HG02642 (cell line): Measurements from ENCODE around the gene RASSF3.
A peak's percentile ranks its signal among the peaks of the same experiment; 100 is the strongest.
"Not testable (repeated sequence)": the region's sequence is repeated elsewhere in the genome, so short reads cannot be mapped to it uniquely, and the experiment has no call there.

Source experiments
- ATAC-seq: cut with Tn5 transposase; IDR thresholded peaks from one replicate; pipeline ENCODE4 v1.9.1; 2021; ENCODE audit warnings: mild to moderate bottlenecking; ENCODE audit not compliant: unreplicated experiment, poor library complexity

The RASSF3 gene

GRCh38 chr12:64631197-64631596, 20.9 kb downstream of the RASSF3 start:
- peak; percentile 52 for ATAC-seq

DNA sequence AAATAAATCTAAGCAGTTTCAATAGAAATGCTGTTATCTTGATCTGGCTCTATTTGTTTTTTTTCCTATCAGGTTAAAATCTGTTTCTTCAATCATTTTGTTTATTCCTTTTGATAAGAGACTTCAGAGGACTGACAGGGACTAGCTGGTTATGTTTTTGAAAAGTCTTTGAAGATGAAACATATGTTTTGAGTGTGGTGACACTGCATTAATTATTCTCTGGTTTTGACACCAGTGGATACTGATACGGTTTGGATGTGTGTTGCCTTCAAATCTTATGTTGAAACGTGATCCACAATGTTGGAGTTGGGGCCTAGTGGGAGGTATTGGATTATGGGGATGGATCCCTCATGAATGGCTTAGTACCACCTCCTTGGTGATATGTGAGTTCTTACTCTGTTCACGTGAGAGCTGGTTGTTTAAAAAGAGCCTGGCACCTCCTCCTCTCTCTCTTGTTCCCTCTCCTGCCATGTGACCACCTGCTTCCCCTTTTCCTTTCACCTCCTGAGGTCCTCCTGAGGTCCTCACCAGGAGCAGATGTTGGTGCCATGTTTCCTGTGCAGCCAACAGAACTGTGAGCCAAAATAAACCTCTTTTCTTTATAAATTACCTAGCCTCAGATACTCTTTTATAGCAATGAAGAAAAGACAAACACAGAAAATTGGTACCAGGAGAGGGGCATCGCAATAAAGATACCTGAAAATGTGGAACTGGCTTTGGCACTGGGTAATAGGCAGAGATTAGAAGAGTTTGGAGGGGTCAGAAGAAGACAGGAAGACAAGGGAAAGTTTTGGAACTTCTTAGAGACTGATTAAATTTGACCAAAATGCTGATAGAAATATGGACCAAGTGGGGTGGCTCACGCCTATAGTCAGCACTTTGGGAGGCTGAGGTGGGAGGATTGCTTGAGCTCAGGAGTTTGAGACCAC, 23.0 kb downstream of the RASSF3 start:
- ATAC-seq, result no peak

GRCh38 chr12:64633940-64634337, 23.6 kb downstream of the RASSF3 start:
- no peak for ATAC-seq

DNA sequence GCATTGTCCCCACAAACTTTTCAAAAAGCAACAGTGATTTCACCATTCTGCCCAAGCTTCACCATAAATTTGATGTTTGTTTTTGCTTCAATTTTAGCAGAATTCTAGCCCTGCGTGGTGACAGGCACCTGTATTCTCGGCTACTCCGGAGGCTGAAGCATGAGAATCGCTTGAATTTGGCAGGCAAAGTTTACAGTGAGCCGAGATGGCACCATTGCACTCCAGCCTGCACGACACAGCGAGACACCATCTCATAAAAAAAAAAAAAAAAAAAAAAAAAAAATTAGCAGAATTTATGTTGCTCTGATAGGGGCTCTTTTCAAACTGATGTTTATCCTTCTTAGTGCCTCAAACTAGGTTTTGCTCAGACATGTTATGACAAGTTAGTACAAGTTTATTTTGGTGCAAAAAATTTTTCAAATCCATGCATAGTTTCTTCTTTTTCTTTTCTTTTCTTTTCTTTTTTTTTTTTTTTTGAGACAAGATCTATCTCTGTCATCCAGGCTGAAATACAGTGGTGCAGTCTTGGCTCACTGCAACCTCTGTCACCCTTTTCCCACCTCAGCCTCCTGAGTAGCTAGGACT, 24.3 kb downstream of the RASSF3 start:
- no peak for ATAC-seq

DNA sequence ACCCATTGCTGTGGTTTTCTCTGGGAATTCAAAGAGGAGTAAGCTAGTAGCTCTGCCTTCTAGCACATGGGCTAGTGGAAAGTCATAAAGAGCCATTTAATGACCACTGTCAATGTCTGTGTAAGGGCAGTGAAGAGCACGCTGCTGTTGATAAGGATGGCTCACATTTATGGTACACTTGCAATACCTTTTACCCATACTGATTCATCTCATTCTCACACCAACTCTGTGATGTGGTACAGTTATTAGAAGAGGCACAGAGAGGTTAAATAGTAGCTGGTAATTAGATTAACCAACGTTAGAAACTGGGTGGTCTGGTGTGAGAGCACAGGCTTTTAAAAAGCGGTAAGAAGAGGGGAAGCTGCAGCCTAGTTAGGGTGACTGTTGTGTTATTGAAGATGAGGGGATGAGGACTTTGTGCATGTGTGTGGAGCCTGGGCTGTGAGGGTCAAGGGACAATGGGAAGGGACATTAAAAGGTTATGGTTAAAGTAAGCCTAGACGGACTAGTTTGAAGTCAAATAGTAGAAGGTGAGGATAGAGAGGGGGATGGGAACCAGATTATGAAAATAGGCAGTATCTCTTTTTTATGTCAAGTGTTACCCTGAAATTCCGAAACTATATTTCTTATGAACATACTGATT, 25.2 kb downstream of the RASSF3 start:
- ATAC-seq, result no peak

GRCh38 chr12:64636856-64637255, 26.6 kb downstream of the RASSF3 start:
- ATAC-seq, result no peak

DNA sequence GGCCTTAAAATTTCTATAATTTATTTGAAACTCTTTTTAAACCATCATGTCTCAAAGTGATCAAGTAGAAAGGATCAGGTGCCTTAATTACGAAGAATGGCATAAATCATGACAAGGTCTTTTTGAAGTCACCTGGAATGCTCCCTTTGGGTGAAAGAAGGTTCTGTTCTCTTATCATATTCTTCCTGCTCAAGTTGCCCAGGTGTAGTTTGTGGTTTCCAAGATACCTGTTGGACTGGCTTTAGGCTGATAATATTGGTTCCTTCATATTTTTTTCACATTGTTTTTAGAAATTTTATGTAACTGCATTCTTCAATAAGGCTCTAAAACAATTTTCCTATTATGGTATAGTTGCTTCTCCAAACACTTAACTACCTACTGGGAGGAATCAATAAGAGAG, 29.2 kb downstream of the RASSF3 start:
- no peak for ATAC-seq

DNA sequence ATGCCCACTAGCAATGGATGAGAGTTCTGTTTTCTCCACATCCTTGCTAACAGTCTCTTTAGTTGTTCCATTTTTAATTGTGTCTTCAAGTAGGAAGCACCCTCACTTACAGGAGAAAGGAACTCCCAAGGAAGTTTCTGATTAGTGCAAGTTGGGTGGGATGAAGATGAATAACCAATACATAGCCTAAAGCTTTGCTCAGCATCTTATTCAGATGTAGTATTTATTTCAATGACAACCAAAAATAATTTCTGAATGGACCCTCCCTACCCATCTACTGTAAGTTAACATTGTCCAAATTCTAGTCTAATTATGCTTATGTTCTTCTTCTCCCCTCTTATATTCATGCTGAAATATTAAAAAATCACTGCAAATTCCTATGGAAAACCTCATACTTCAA, 36.0 kb downstream of the RASSF3 start:
- no peak for ATAC-seq

DNA sequence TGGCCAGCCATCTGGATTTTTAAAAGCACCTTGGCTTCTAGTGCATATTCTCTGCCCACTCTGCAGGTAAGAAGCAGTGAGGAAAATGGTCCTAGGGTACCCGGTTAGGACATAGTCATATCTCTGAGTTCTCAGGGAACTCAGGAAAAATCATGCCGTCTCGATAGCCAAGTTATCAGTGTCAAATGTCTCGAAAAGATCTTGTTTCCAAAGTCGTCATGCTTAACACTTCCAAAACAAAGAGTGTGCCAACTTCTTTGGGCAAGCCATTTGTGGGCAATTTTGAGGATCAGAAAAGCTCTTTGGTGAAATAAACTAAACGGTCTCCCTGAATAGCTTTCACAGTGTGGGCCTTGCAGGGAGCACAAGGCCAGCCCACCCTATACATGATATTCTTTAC, 39.2 kb downstream of the RASSF3 start:
- ATAC-seq, result no peak

DNA sequence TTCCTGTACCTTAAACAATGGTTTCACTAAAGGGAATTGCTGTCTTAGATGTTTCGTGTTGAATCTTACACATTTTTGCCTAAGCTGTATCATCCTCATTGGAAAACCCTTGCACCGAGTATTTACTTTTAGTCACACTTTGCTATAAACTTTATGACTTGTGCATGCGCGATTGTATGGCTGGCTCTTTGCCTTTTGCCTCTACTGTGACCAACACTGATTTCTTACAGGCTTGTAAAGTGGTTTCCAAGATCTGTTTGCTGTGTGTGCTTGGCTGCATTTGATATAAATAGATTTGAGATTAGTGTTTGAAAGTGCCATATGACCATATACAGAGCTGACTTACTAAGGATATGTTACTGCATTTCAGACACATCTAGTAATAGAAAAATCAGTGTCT, 40.5 kb downstream of the RASSF3 start:
- ATAC-seq, result no peak

- ATAC-seq, result no peak
Observed at GRCh38 chr12:64652346-64652745, 42.1 kb downstream of the RASSF3 start.

GRCh38 chr12:64653123-64653522, 42.8 kb downstream of the RASSF3 start:
- ATAC-seq, result no peak

DNA sequence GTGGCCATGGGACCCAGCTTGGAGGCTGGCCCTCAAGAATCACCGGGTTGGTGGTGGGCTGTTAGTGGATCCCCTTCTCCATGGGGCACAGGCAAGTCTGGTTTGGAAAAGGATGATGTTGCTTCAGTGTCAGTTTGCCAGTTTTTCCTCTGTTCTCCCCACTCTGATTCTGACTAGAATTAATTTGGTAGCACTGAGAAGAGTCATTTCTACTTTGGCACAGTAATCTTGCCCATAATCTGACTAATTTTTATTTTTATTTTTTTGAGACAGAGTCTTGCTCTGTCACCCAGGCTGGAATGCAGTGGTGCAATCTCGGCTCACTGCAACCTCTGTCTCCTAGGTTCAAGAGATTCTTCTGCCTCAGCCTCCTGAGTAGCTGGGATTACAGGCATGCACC, 43.6 kb downstream of the RASSF3 start:
- ATAC-seq, result not testable (repeated sequence)

DNA sequence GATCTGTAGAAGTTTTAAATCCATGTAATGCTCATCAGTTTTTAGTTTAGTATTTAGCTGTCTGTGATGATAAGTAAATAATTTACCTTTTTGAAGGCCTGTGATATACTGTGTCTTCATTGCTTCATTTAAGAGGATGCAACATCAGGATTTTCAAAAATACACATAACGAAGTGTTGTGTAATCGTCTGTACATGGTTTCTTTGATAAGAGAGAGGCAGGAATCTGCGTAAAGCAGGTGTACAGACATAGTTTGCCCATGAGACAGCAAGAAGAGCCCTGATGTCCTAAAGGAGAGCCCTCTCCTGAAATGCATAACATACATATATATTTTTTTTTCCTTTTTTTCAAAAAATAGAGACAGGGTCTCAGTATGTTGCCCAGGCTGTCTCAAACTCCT, 44.8 kb downstream of the RASSF3 start:
- no peak for ATAC-seq

DNA sequence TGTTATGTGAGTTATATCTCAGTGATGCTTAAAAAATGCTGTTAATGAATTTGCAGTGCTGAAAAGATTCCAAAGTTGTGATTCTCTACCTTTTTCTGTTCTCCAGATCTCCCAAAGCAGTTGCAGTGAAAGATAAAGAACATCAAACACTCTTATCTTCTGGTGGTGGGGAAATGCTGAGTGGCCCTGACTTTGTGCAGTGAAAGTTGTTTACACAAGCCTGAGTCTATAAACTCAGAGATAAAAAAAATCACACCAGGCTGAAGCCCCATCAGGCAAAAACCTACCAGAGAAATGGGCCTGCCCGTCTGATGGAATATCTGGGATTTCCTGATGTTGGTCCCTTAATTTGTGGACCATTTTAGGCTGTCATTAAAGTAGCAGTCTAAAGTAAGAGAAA, 46.1 kb downstream of the RASSF3 start:
- no peak for ATAC-seq

GRCh38 chr12:64658892-64659481, 48.7 kb downstream of the RASSF3 start:
- no peak for ATAC-seq

- peak; percentile 60 for ATAC-seq
Observed at GRCh38 chr12:64660237-64661018, 50.1 kb downstream of the RASSF3 start.

GRCh38 chr12:64663015-64663414, 52.7 kb downstream of the RASSF3 start:
- ATAC-seq, result no peak

GRCh38 chr12:64665514-64665913, 55.2 kb downstream of the RASSF3 start:
- peak; percentile 42 for ATAC-seq
